ENCODE results near the gene MBNL2.

DNA sequence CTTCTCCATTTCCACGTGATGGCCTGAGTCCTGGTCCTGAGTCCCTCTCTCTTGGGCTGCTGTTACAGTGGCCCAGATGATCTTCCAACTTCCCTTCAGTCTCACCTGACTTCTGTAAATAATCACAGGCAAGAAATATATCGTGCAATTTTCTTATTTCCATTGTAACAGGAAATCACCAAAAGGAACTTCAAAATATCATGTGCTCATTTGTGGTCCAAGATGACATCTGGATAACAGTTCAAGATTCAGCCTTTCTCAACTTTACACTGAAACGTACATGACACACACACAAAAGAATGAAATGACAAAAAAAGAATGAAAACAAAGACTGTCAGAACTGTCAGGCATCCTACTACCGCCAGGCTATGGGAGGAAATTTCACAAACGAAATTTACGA is 189.9 kb downstream of the MBNL2 start:
- TF ChIP-seq, protein P1, sequence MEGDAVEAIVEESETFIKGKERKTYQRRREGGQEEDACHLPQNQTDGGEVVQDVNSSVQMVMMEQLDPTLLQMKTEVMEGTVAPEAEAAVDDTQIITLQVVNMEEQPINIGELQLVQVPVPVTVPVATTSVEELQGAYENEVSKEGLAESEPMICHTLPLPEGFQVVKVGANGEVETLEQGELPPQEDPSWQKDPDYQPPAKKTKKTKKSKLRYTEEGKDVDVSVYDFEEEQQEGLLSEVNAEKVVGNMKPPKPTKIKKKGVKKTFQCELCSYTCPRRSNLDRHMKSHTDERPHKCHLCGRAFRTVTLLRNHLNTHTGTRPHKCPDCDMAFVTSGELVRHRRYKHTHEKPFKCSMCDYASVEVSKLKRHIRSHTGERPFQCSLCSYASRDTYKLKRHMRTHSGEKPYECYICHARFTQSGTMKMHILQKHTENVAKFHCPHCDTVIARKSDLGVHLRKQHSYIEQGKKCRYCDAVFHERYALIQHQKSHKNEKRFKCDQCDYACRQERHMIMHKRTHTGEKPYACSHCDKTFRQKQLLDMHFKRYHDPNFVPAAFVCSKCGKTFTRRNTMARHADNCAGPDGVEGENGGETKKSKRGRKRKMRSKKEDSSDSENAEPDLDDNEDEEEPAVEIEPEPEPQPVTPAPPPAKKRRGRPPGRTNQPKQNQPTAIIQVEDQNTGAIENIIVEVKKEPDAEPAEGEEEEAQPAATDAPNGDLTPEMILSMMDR (conservative IDR thresholded peaks at IDR 0.05; ENCODE audit: low read depth, low read length) = no peak
- no peak for TF ChIP-seq EZH2phosphoT487 (IDR thresholded peaks at IDR 0.05; ENCODE audit: borderline replicate concordance, low read length)

Measured in PC-3 (cell line).